H1 (cell line): ENCODE data around the gene C1QL2. TPM values are rescaled to one million over a fixed set of nuclear protein-coding genes. Genes with fewer than 3 reads are reported as not detected.

Experiments used
- CTCF ChIA-PET: fragments of 300-600 bp; sonication (Branson Sonifier 250); formaldehyde crosslinking; loops from one replicate; lab custom pipeline; 2021; ENCODE audit not compliant: partially characterized antibody; lab: Charles Lee
- POLR2A ChIA-PET: fragments of 300-600 bp; sonication (Branson Sonifier 250); formaldehyde crosslinking; loops from one replicate; lab custom pipeline; 2021; ENCODE audit warnings: inconsistent platforms; ENCODE audit not compliant: partially characterized antibody; lab: Charles Lee
- DNase-seq, 2 experiments: peaks; one replicate each; pipeline versions ENCODE4 v3.0.0 to v3.0.0-alpha.2; 2010 to 2022; ENCODE audit warnings: low spot score in 2 of 2, low read depth in 1 of 2, mixed read lengths in 1 of 2
- FAIRE-seq: peaks from 2 replicates; lab custom pipeline; 2011; peaks lifted over from hg19 to GRCh38; lab: Jason Lieb, UNC
- H2AFZ ChIP-seq: 2 replicates; pipeline ENCODE4 v1.8.1; 2012; ENCODE audit warnings: low read length, inconsistent platforms
- H2AK5ac ChIP-seq: 2 replicates; pipeline ENCODE4 v1.6.1; 2013; ENCODE audit warnings: low read depth, low read length
- H2BK120ac ChIP-seq: replicated peaks from 2 replicates; pipeline ENCODE3; 2013; ENCODE audit warnings: low read depth, low read length, inconsistent platforms
- H2BK12ac ChIP-seq: 2 replicates; pipeline ENCODE4 v1.6.1; 2013; ENCODE audit warnings: low read depth, low read length
- H2BK15ac ChIP-seq: 2 replicates; pipeline ENCODE4 v1.6.1; 2013; ENCODE audit warnings: low read length
- H2BK20ac ChIP-seq: 2 replicates; pipeline ENCODE4 v1.6.1; 2013; ENCODE audit warnings: low read length
- H2BK5ac ChIP-seq: 2 replicates; pipeline ENCODE4 v1.6.1; 2013; ENCODE audit warnings: low read depth, low read length
- H3K14ac ChIP-seq: 2 replicates; pipeline ENCODE4 v1.6.1; 2013; ENCODE audit warnings: inconsistent platforms; ENCODE audit not compliant: insufficient read length
- H3K18ac ChIP-seq: 2 replicates; pipeline ENCODE4 v1.6.1; 2013; ENCODE audit warnings: low read length; ENCODE audit errors: extremely low read depth
- H3K23ac ChIP-seq: 2 replicates; pipeline ENCODE4 v1.6.1; 2013; ENCODE audit warnings: inconsistent platforms; ENCODE audit not compliant: insufficient read length
- H3K23me2 ChIP-seq: 2 replicates; pipeline ENCODE4 v1.6.1; 2013; ENCODE audit warnings: low read depth, low read length
- H3K27ac ChIP-seq: 2 replicates; pipeline ENCODE4 v1.6.1; 2011; ENCODE audit warnings: low read depth, low read length, inconsistent platforms
- H3K27me3 ChIP-seq, 4 experiments: replicated peaks in 1 of 4; 1 replicate in 1 of 4; 2 replicates in 3 of 4; pipeline versions ENCODE4 v1.6.1 to v1.8.1; 2011 to 2013; ENCODE audit warnings: low read length in 3 of 4, mild to moderate bottlenecking in 3 of 4, inconsistent platforms in 2 of 4, mixed read lengths in 2 of 4, moderate library complexity in 1 of 4; ENCODE audit not compliant: control insufficient read depth in 3 of 4, insufficient read depth in 3 of 4; ENCODE audit errors: extremely low read depth in 1 of 4
- H3K36me3 ChIP-seq, 4 experiments: 2 replicates each; pipeline versions ENCODE4 v1.6.1 to v1.8.1; 2011 to 2013; ENCODE audit warnings: mild to moderate bottlenecking in 4 of 4, low read length in 3 of 4, moderate library complexity in 2 of 4, control low read depth in 1 of 4, inconsistent platforms in 1 of 4; ENCODE audit not compliant: insufficient read depth in 4 of 4, control insufficient read depth in 2 of 4
- H3K4ac ChIP-seq: replicated peaks from 2 replicates; pipeline ENCODE3; 2013; ENCODE audit warnings: low read length, low read depth, mixed read lengths, inconsistent platforms; ENCODE audit not compliant: insufficient read length
- H3K4me1 ChIP-seq, 4 experiments: replicated peaks in 1 of 4; 1 replicate in 1 of 4; 2 replicates in 3 of 4; pipeline versions ENCODE4 v1.6.1 to v1.8.1; 2011 to 2013; ENCODE audit warnings: low read length in 3 of 4, inconsistent platforms in 2 of 4, mixed read lengths in 1 of 4; ENCODE audit not compliant: insufficient read depth in 4 of 4, control insufficient read depth in 3 of 4
- H3K4me2 ChIP-seq, 2 experiments: 2 replicates each; pipeline versions ENCODE4 v1.6.1 to v1.8.1; 2011 to 2013; ENCODE audit warnings: low read depth in 2 of 2, low read length in 2 of 2, control low read depth in 1 of 2, inconsistent platforms in 1 of 2, mild to moderate bottlenecking in 1 of 2; ENCODE audit not compliant: insufficient read depth in 1 of 2
- H3K4me3 ChIP-seq, 4 experiments: fragments of 200-600, 300-600 bp in 1 of 4; sonication (generic), shearing (Covaris generic), sonication (Bioruptor Twin) in 1 of 4; 2 replicates each; pipeline versions ENCODE4 v1.5.1 to v1.8.1; 2011 to 2016; ENCODE audit warnings: low read length in 4 of 4, low read depth in 3 of 4, control low read depth in 2 of 4, inconsistent platforms in 2 of 4, mild to moderate bottlenecking in 2 of 4, mixed read lengths in 1 of 4, moderate library complexity in 1 of 4; ENCODE audit not compliant: insufficient read depth in 2 of 4; ENCODE audit errors: extremely low read depth in 1 of 4
- H3K56ac ChIP-seq: replicated peaks from 2 replicates; pipeline ENCODE3; 2013; ENCODE audit warnings: low read depth, mild to moderate bottlenecking, mixed read lengths, low read length, inconsistent platforms; ENCODE audit not compliant: insufficient read length
- H3K79me1 ChIP-seq: 2 replicates; pipeline ENCODE4 v1.6.1; 2013; ENCODE audit warnings: low read depth, low read length, control low read depth
- H3K79me2 ChIP-seq, 2 experiments: 2 replicates each; pipeline versions ENCODE4 v1.6.1 to v1.8.1; 2012 to 2013; ENCODE audit warnings: low read length in 2 of 2, mild to moderate bottlenecking in 2 of 2, inconsistent platforms in 1 of 2; ENCODE audit not compliant: insufficient read depth in 2 of 2, control insufficient read depth in 1 of 2
- H3K9ac ChIP-seq, 4 experiments: replicated peaks in 1 of 4; 1 replicate in 1 of 4; 2 replicates in 3 of 4; pipeline versions ENCODE4 v1.6.1 to v1.8.1; 2011 to 2013; ENCODE audit warnings: low read depth in 3 of 4, low read length in 3 of 4, control low read depth in 2 of 4, mild to moderate bottlenecking in 2 of 4, moderate library complexity in 2 of 4, inconsistent platforms in 1 of 4; ENCODE audit errors: extremely low read depth in 1 of 4
- H3K9me3 ChIP-seq, 2 experiments: 2 replicates each; pipeline versions ENCODE4 v1.6.1 to v1.8.1; 2012 to 2013; ENCODE audit warnings: mild to moderate bottlenecking in 2 of 2, moderate library complexity in 2 of 2, control low read depth in 1 of 2, inconsistent platforms in 1 of 2, low read depth in 1 of 2, low read length in 1 of 2, mixed read lengths in 1 of 2; ENCODE audit not compliant: insufficient read depth in 2 of 2
- H4K20me1 ChIP-seq, 2 experiments: replicated peaks in 1 of 2; 2 replicates each; pipeline versions ENCODE3 to v1.8.1; 2011 to 2013; ENCODE audit warnings: inconsistent platforms in 2 of 2, low read length in 2 of 2, mild to moderate bottlenecking in 1 of 2; ENCODE audit not compliant: insufficient read depth in 2 of 2, control insufficient read depth in 1 of 2
- H4K5ac ChIP-seq: 2 replicates; pipeline ENCODE4 v1.6.1; 2013; ENCODE audit warnings: low read length, low read depth, mixed read lengths, inconsistent platforms; ENCODE audit not compliant: insufficient read length
- H4K8ac ChIP-seq: 2 replicates; pipeline ENCODE4 v1.8.0; 2013; ENCODE audit warnings: mild to moderate bottlenecking, moderate library complexity, low read length, inconsistent platforms; ENCODE audit not compliant: insufficient read depth; ENCODE audit errors: extremely low read depth
- H4K91ac ChIP-seq: replicated peaks from 2 replicates; pipeline ENCODE3; 2013; ENCODE audit warnings: low read length, mixed read lengths, inconsistent platforms; ENCODE audit not compliant: insufficient read length
- CTBP2 ChIP-seq: IDR thresholded peaks from 2 replicates; pipeline ENCODE4 v1.7.0; 2011; ENCODE audit warnings: borderline replicate concordance, mild to moderate bottlenecking, moderate library complexity, mixed read lengths, low read length; ENCODE audit not compliant: insufficient read depth, insufficient read length
- CTCF ChIP-seq, 3 experiments: IDR thresholded peaks; 1 replicate in 2 of 3; 2 replicates in 1 of 3; pipeline versions ENCODE4 v1.5.1 to v1.6.1; 2011; ENCODE audit warnings: low read length in 3 of 3, mild to moderate bottlenecking in 3 of 3, inconsistent platforms in 2 of 3, low read depth in 1 of 3, moderate library complexity in 1 of 3; ENCODE audit not compliant: insufficient read depth in 1 of 3; ENCODE audit errors: control extremely low read depth in 1 of 3
- EGR1 ChIP-seq: IDR thresholded peaks from 2 replicates; pipeline ENCODE4 v1.6.1; 2011; ENCODE audit warnings: low read depth, low read length, borderline replicate concordance
- GTF2F1 ChIP-seq: IDR thresholded peaks from 2 replicates; pipeline ENCODE4 v1.6.1; 2012; ENCODE audit warnings: low read depth, low read length, improper control_type of control experiment, borderline replicate concordance
- HDAC6 ChIP-seq: IDR thresholded peaks from one replicate; pipeline ENCODE4 v1.7.1; 2012; ENCODE audit warnings: low read depth, mild to moderate bottlenecking, inconsistent platforms, low read length, moderate library complexity
- MAFK ChIP-seq: IDR thresholded peaks from 2 replicates; pipeline ENCODE4 v1.6.1; 2012; ENCODE audit warnings: low read depth, mild to moderate bottlenecking, improper control_type of control experiment, low read length
- TAF1 ChIP-seq: IDR thresholded peaks from 2 replicates; pipeline ENCODE4 v1.6.1; 2011; ENCODE audit warnings: mild to moderate bottlenecking, low read depth, low read length
- YY1 ChIP-seq: IDR thresholded peaks from 2 replicates; pipeline ENCODE4 v1.6.1; 2011; ENCODE audit warnings: low read depth, mild to moderate bottlenecking, low read length
- WGBS, 2 experiments: shearing (Covaris generic) in 1 of 2; methylation state at CpG; one replicate each; pipeline versions ENCODE4 v1.1.6 to v1.1.7; 2013 to 2015; ENCODE audit warnings: low lambda C conversion rate in 2 of 2, mixed read lengths in 2 of 2, inconsistent platforms in 1 of 2, low coverage in 1 of 2, missing lambda C conversion rate in 1 of 2; ENCODE audit not compliant: insufficient replicate concordance in 2 of 2, insufficient coverage in 1 of 2, insufficient read length in 1 of 2; ENCODE audit errors: extremely low coverage in 1 of 2, missing lambda C conversion rate in 1 of 2; 5-methylcytosine and 5-hydroxymethylcytosine counted together
- polyA plus RNA-seq, 7 experiments: library from polyadenylated mRNA; depleted of rRNA in 3 of 7; stranded (reverse) in 5 of 7; unstranded in 2 of 7; fragments of >200 nt in 5 of 7; fragments of 200-250 nt in 2 of 7; gene quantifications; 1 replicate in 5 of 7; 2 replicates in 1 of 7; 4 replicates in 1 of 7; pipeline versions ENCODE4 v1.2.1 to v1.2.3, GENCODE V29; 2011 to 2013; ENCODE audit warnings: missing spikeins in 2 of 7, mixed read lengths in 2 of 7
- total RNA-seq: library from RNA; stranded (reverse); fragmentation: NEBNext Ultra II Directional; extraction: Animal tissue kit (Norgen Biotek cat#: 25700); gene quantifications from 2 replicates; pipeline ENCODE4 v1.2.1, GENCODE V29; 2021
- TF ChIP-seq, protein P1 (sequence below): IDR thresholded peaks from 2 replicates; pipeline ENCODE4 v1.6.1; 2012; ENCODE audit warnings: inconsistent platforms

The C1QL2 gene
- total and polyA plus RNA-seq, 2 of the 8 experiments (the other 6 are each of a cell fraction or from before 2014, with no cell fraction given), result 0.80 to 0.88 TPM

DNA sequence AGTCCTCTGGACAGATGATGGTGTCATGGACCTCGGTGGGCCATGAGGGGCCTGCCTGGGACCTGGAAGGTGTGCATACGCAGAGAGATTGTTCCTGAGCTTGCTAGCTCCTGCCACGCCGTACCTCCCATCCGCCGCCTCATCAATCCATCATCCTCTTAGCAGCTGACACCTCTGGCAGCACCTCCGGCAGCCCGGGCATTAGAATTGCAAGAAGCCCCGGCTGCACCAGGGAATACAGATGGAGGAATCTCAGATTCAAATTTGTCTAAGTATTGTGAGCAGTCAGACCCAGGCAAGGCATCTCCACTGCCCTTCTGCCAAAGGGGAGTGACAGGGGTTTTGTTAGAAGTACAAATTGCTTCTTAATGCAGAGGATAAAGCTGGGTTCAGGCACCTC, 4.5 kb downstream of the C1QL2 start:
- Histone ChIP-seq H4K20me1 (no peaks in the 10 kb centered on the region), H3K9ac (no peak overlapping the region), H3K36me3 (peaks cover 0 to 10% (median 0%) of the 10 kb centered on the region in 4 experiments; a peak in 1 of 8 replicates), H3K79me1 (no peaks in the 10 kb centered on the region), H2BK5ac (no peak overlapping the region), H2AFZ (no peak overlapping the region), H3K14ac (no peak overlapping the region), H3K56ac (no peak overlapping the region), H4K91ac (no peak overlapping the region), H3K23me2 (peaks cover 30% of the 10 kb centered on the region), H2BK20ac (no peak overlapping the region), H2BK12ac (no peak overlapping the region), H2BK15ac (no peak overlapping the region), H2BK120ac (no peak overlapping the region), H3K9me3 (no peaks in the 10 kb centered on the region; a peak in 1 of 4 replicates), H3K4ac (no peak overlapping the region), H4K8ac (no peak overlapping the region), H3K23ac (no peak overlapping the region), H3K18ac (no peak overlapping the region), H3K79me2 (no peaks in the 10 kb centered on the region), H3K4me1 (peaks cover 4 to 22% (median 15%) of the 10 kb centered on the region in 4 experiments), H3K4me3 (no peak overlapping the region), H2AK5ac (no peak overlapping the region), H3K27me3 (peaks cover 19 to 26% (median 24%) of the 10 kb centered on the region in 4 experiments), H3K4me2 (peak overlapping the region in 1 of 2 experiments; percentile 97; a peak in 1 of 4 replicates), H3K27ac (no peak overlapping the region), H4K5ac (no peak overlapping the region)
- POLR2A ChIA-PET, result interaction anchor here (1.0 to 1.5 kb wide), 2 partner anchors 9 to 14 kb away, joined by 3 to 5 read pairs; no protein-coding TSS in a partner anchor
- DNase-seq (no peak), FAIRE-seq (no peak)
- 90% methylated on average over 9 of the region's 9 CpGs; no CpG with 5 or more reads in 1 of the 2 experiments for WGBS, 2 experiments
- CTCF ChIA-PET, result interaction anchor here (0.6 to 3.6 kb wide), 11 partner anchors 10 to 272 kb away, joined by 3 to 16 read pairs (median 3); no protein-coding TSS in a partner anchor
- TF ChIP-seq YY1 (no peak), EGR1 (no peak), HDAC6 (no peak), TAF1 (no peak), CTBP2 (no peak), CTCF (IDR thresholded peaks at IDR 0.05; ENCODE audit: control extremely low read depth in 1 of 3, insufficient read depth in 1 of 3, low read depth in 1 of 3, low read length in 3 of 3) (no peak), GTF2F1 (no peak), MAFK (no peak)
- TF ChIP-seq, protein P1, sequence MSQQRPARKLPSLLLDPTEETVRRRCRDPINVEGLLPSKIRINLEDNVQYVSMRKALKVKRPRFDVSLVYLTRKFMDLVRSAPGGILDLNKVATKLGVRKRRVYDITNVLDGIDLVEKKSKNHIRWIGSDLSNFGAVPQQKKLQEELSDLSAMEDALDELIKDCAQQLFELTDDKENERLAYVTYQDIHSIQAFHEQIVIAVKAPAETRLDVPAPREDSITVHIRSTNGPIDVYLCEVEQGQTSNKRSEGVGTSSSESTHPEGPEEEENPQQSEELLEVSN, result no peak
